ENCODE results near the gene HTR6.
"Not testable (repeated sequence)": the region's sequence is repeated elsewhere in the genome, so short reads cannot be mapped to it uniquely, and the experiment has no call there.

Gene HTR6

GRCh38 chr1:19664453-19665185 is at the start of gene HTR6:
Gene HTR6 (plus strand): TSS chr1:19664875. CDS start chr1:19665754, 879 bp downstream.
- DNase-seq (ENCODE audit: low read depth in 2 of 2) = no peak

- no peak for DNase-seq (ENCODE audit: low read depth in 2 of 2)
Measured at GRCh38 chr1:19615438-19615837, 49.2 kb upstream of the HTR6 start.

GRCh38 chr1:19616489-19616888 is 48.2 kb upstream of the HTR6 start:
- DNase-seq (ENCODE audit: low read depth in 2 of 2) = no peak

- DNase-seq (ENCODE audit: low read depth in 2 of 2) = no peak
Measured at GRCh38 chr1:19617376-19617775, 47.3 kb upstream of the HTR6 start.

GRCh38 chr1:19618428-19618827 is 46.2 kb upstream of the HTR6 start:
- DNase-seq (ENCODE audit: low read depth in 2 of 2) = no peak

- no peak for DNase-seq (ENCODE audit: low read depth in 2 of 2)
Measured at GRCh38 chr1:19619697-19620384, 44.8 kb upstream of the HTR6 start.

GRCh38 chr1:19620786-19621185 is 43.9 kb upstream of the HTR6 start:
- no peak for DNase-seq (ENCODE audit: low read depth in 2 of 2)

GRCh38 chr1:19621274-19621950 is 43.3 kb upstream of the HTR6 start:
- DNase-seq (ENCODE audit: low read depth in 2 of 2) = no peak

- DNase-seq (ENCODE audit: low read depth in 2 of 2) = no peak
Measured at GRCh38 chr1:19622204-19622603, 42.5 kb upstream of the HTR6 start.

- no peak for DNase-seq (ENCODE audit: low read depth in 2 of 2)
Measured at GRCh38 chr1:19623523-19623922, 41.2 kb upstream of the HTR6 start.

GRCh38 chr1:19625291-19625937 is 39.3 kb upstream of the HTR6 start:
- no peak for DNase-seq (ENCODE audit: low read depth in 2 of 2)

GRCh38 chr1:19628879-19629278 is 35.8 kb upstream of the HTR6 start:
- no peak for DNase-seq (ENCODE audit: low read depth in 2 of 2)

GRCh38 chr1:19629357-19629756 is 35.3 kb upstream of the HTR6 start:
- no peak for DNase-seq (ENCODE audit: low read depth in 2 of 2)

- DNase-seq (ENCODE audit: low read depth in 2 of 2) = not testable (repeated sequence)
Measured at GRCh38 chr1:19630192-19630591, 34.5 kb upstream of the HTR6 start.

GRCh38 chr1:19630720-19631395 is 33.8 kb upstream of the HTR6 start:
- no peak for DNase-seq (ENCODE audit: low read depth in 2 of 2)

GRCh38 chr1:19632211-19632610 is 32.5 kb upstream of the HTR6 start:
- DNase-seq (ENCODE audit: low read depth in 2 of 2) = no peak

- no peak for DNase-seq (ENCODE audit: low read depth in 2 of 2)
Measured at GRCh38 chr1:19633106-19633505, 31.6 kb upstream of the HTR6 start.

- not testable (repeated sequence) for DNase-seq (ENCODE audit: low read depth in 2 of 2)
Measured at GRCh38 chr1:19635064-19635463, 29.6 kb upstream of the HTR6 start.

- DNase-seq (ENCODE audit: low read depth in 2 of 2) = no peak
Measured at GRCh38 chr1:19635646-19636045, 29.0 kb upstream of the HTR6 start.

GRCh38 chr1:19636065-19636464 is 28.6 kb upstream of the HTR6 start:
- no peak for DNase-seq (ENCODE audit: low read depth in 2 of 2)

GRCh38 chr1:19636749-19637148 is 27.9 kb upstream of the HTR6 start:
- not testable (repeated sequence) for DNase-seq (ENCODE audit: low read depth in 2 of 2)

GRCh38 chr1:19637606-19638005 is 27.1 kb upstream of the HTR6 start:
- DNase-seq (ENCODE audit: low read depth in 2 of 2) = no peak
